A549 treated with AZD2906 at 1 μM for 4 hours (cell line): ENCODE data around the gene SULT1B1. TPM values are rescaled to one million over a fixed set of nuclear protein-coding genes. Genes with fewer than 3 reads are reported as not detected.

Source experiments
- total RNA-seq: library from RNA; stranded (reverse); fragments of 200-300 nt; extraction: Qiagen RNA extraction; gene quantifications from 5 replicates; pipeline ENCODE4 v1.2.3, GENCODE V29; 2022

Gene SULT1B1
- 0.01 to 0.04 TPM (median 0.03 TPM) in 5 replicates for total RNA-seq

DNA sequence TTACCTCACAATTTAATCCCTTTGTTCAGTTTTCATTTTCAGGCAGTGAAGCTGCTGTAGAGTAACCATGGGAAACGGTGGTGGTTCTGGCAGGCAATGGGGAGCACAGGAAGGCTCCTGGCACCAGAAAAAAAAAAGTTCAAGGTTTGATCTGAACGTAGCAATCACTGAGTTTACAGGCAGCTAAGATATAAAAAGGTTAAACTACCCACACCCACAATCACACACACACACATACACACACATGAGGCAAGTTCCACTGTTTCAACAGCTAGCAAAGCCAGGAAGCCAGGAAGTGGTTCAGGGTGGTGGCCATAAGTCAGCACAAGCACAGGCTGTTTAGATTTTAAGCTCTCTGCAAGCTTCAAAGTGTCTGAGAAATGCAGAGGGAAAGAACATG lies at the start of gene SULT1B1:
TSS of gene SULT1B1 (minus strand) at position 166 of the 400 bp plus-strand sequence. CDS start 5,403 bp downstream, outside the sequence.

Other genes with a start within 250 kb of the SULT1B1 start
- gene UGT2A2, start 121.0 kb downstream of the SULT1B1 start, total RNA-seq = not detected in 5 replicates
- gene UGT2A1, start 107.4 kb downstream of the SULT1B1 start, total RNA-seq = not detected in 5 replicates
- not detected in 5 replicates for gene SULT1E1, start 99.5 kb upstream of the SULT1B1 start, total RNA-seq
- not detected in 5 replicates for gene CSN1S1, start 170.4 kb upstream of the SULT1B1 start, total RNA-seq
- not detected in 5 replicates for gene CSN2, start 205.1 kb upstream of the SULT1B1 start, total RNA-seq
- not detected in 5 replicates for gene STATH, start 235.3 kb upstream of the SULT1B1 start, total RNA-seq